GM18858 (cell line): Measurements from ENCODE around the gene BUB1.
"Not testable (repeated sequence)": the region's sequence is repeated elsewhere in the genome, so short reads cannot be mapped to it uniquely, and the experiment has no call there.

Source experiments
- ATAC-seq: cut with Tn5 transposase; IDR thresholded peaks from one replicate; pipeline ENCODE4 v1.9.1; 2021; ENCODE audit not compliant: unreplicated experiment

Gene BUB1

GRCh38 chr2:110677530-110678456 is at the start of gene BUB1:
Gene BUB1 (minus strand): TSS chr2:110678063. CDS start chr2:110677995, 68 bp downstream.
- ATAC-seq = peak; percentile 51

GRCh38 chr2:110726285-110726684 is 48.4 kb upstream of the BUB1 start:
- no peak for ATAC-seq

- no peak for ATAC-seq
These were observed 48.0 kb upstream of the BUB1 start for GRCh38 chr2:110725859-110726258.

- no peak for ATAC-seq
These were observed 47.5 kb upstream of the BUB1 start for GRCh38 chr2:110725370-110725769.

GRCh38 chr2:110724820-110725219 is 47.0 kb upstream of the BUB1 start:
- no peak for ATAC-seq

GRCh38 chr2:110720547-110720946 is 42.7 kb upstream of the BUB1 start:
- ATAC-seq = no peak

- ATAC-seq = no peak
These were observed 41.1 kb upstream of the BUB1 start for GRCh38 chr2:110718990-110719389.

GRCh38 chr2:110718382-110718781 is 40.5 kb upstream of the BUB1 start:
- no peak for ATAC-seq

GRCh38 chr2:110717734-110718133 is 39.9 kb upstream of the BUB1 start:
- ATAC-seq = no peak

GRCh38 chr2:110716959-110717645 is 39.2 kb upstream of the BUB1 start:
- no peak for ATAC-seq

GRCh38 chr2:110714452-110715224 is 36.8 kb upstream of the BUB1 start:
- ATAC-seq = no peak

- ATAC-seq = no peak
These were observed 35.9 kb upstream of the BUB1 start for GRCh38 chr2:110713513-110714362.

GRCh38 chr2:110712737-110713136 is 34.9 kb upstream of the BUB1 start:
- ATAC-seq = no peak

GRCh38 chr2:110708455-110708854 is 30.6 kb upstream of the BUB1 start:
- no peak for ATAC-seq

GRCh38 chr2:110707386-110707965 is 29.6 kb upstream of the BUB1 start:
- no peak for ATAC-seq

GRCh38 chr2:110702514-110703380 is 24.9 kb upstream of the BUB1 start:
- ATAC-seq = no peak

GRCh38 chr2:110698253-110698652 is 20.4 kb upstream of the BUB1 start:
- ATAC-seq = not testable (repeated sequence)

- ATAC-seq = not testable (repeated sequence)
These were observed 17.5 kb upstream of the BUB1 start for GRCh38 chr2:110695146-110695898.
